T-helper 2 cell treated with Interferon-gamma antibody and Interleukin-4, amounts not matched to agents 100 ng/mL and 5 ng/mL, for 36 hours (primary cell): ENCODE results near the gene SBF2. TPM values are rescaled to one million over a fixed set of nuclear protein-coding genes. Genes with fewer than 3 reads are reported as not detected.
"Not testable (repeated sequence)": the region's sequence is repeated elsewhere in the genome, so short reads cannot be mapped to it uniquely, and the experiment has no call there.

ENCODE experiments used
- intact Hi-C: fragments of 100-400 bp; cut with micrococcal nuclease; formaldehyde crosslinking; loops from one replicate; pipeline ENCODE4 v1.15.1; 2023
- total RNA-seq: library from RNA; stranded (reverse); gene quantifications from 2 replicates; pipeline ENCODE4 v1.2.3, GENCODE V29; 2022

SBF2 gene
- total RNA-seq, 1 donor from 2014 or later = 1.8 TPM

GRCh38 chr11:10272132-10272531, 21.9 kb downstream of the SBF2 start:
- intact Hi-C loops = no loop called here

DNA sequence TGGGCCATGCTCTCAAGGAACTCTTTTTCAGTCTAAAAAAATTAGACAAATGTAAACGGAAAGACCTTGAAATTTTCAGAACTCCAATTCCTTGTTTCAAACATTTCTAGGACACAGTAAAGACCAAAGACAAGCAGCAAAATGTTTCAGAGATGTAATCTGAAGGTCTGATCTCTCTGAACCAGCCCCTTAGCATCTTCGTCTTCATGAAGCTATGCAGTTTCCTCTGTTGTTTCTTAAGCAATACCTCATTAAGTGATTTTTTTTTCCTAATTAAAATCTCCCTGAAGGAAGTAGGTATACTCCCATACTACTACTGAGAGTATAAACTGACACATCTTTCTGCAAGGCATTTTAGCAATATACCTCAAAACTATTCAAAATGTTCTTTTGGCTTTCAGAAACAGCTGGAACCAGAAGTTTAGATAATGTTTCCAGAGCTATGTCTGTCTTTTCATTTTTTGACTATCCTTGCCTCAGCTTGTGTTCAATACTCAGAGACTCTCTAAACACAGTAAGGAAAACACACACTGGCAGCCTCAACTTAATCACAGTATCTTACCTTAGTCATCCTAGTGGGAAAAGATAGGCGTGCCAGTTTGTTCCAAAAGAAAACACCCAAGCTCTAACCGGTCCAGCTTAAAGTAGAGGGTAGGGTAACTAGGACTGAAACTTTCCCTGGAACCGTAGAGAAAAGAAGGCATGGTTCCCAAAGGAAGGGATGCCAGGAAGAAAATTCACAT, 25.1 kb downstream of the SBF2 start:
- intact Hi-C loops = no loop called here

GRCh38 chr11:10267821-10268220, 26.2 kb downstream of the SBF2 start:
- intact Hi-C loops = no loop called here

DNA sequence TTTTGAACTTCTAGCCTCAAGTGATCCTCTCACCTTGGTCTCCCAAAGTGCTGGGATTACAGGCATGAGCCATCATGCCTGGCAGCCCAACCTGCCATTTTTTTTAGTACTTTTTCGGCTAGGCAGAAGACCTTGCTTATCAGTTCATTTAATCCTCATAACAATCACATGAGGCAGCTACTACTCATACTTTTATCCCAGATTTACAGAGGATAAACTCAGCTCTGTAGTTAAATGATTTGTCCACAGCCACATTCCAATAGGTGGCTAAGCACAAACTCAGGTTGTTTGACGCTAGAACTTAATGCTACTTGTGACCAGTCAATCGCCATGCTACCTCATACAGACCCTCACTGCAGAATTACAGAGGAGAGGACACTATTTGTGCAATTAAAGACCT, 28.1 kb downstream of the SBF2 start:
- intact Hi-C loops = no loop called here

GRCh38 chr11:10264716-10265115, 29.3 kb downstream of the SBF2 start:
- intact Hi-C loops = not testable (repeated sequence)

DNA sequence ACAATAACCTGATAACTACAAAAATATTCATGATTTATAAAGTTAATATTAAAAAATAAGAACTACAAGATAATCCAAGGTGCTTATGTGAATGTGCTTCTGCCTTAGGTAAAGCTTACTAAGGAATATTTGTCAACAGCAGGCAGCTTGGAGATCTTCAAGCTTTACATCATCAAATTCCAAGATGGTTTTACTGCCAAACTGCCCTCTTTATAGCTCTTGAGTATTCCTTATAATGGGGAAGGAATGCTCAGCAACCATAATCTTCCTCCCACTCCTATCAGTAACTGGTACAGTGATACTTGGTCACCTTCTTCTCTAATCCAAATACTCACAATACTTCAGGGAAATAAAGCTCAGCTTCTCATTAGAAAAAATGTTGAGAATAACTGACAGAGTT, 30.1 kb downstream of the SBF2 start:
- intact Hi-C loops = no loop called here

DNA sequence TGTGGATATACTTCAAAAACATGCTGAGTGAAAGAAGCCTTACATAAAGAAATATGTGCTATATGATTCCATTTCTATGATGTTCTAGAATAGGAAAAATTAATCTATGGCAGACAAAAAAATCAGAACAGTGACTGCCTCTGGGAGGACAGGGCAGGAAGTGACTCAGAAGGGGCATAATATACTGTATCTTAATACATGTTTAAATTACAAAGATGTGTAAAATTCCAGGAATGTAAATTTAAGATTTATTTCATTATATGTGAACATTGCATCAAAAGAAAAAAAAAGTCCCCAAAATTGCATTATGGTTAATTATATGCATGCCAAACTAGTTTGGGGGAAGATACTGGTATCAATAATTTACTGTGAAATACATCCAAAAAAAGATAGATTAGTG, 32.2 kb downstream of the SBF2 start:
- intact Hi-C loops = no loop called here

DNA sequence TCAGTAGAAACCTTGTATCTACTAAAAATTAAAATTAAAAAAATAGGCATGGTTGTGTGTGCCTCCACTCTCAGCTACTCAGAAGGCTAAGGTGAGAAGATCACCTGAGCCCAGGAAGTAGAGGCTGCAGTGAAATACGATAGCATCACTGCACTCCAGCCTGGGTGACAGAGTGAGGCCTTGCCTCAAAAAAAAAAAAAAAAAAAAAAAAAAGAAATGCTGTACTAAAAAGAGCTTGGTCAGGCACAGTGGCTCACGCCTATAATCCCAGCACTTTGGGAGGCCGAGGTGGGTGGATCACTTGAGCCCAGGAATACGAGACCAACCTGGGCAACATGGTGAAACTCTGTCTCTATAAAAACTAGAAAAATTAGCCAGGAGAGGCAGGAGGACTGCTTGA, 36.5 kb downstream of the SBF2 start:
- intact Hi-C loops = no loop called here

- intact Hi-C loops = no loop called here
Observed at GRCh38 chr11:10255388-10256125, 38.5 kb downstream of the SBF2 start.

DNA sequence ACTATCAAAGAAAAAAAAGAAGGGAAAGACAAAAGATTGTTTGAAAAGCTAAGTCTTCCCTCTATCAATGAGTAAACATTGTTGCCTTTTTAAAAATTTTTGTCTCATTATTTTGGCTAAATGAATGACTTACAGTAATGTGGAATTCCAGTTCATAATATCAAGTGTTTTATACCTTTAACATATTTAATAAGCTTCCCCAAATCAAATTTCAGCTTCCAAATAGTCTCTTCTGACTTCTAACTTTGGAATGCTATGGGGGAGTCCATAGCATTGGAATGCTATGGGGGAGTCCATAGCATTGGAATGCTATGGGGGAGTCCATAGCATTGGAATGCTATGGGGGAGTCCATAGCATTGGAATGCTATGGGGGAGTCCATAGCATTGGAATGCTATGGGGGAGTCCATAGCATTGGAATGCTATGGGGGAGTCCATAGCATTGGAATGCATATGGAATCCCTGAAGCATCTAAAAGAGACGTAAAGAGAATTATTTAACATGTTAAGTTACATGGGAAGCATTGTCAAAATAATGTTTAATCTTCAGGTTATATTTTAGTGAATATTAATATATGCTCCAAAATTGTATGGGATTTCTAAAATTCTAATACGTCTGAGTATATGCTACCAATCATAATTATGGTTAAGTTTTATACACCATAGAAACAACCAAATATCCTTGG, 44.4 kb downstream of the SBF2 start:
- intact Hi-C loops = not testable (repeated sequence)

GRCh38 chr11:10247011-10247410, 47.0 kb downstream of the SBF2 start:
- intact Hi-C loops = no loop called here

DNA sequence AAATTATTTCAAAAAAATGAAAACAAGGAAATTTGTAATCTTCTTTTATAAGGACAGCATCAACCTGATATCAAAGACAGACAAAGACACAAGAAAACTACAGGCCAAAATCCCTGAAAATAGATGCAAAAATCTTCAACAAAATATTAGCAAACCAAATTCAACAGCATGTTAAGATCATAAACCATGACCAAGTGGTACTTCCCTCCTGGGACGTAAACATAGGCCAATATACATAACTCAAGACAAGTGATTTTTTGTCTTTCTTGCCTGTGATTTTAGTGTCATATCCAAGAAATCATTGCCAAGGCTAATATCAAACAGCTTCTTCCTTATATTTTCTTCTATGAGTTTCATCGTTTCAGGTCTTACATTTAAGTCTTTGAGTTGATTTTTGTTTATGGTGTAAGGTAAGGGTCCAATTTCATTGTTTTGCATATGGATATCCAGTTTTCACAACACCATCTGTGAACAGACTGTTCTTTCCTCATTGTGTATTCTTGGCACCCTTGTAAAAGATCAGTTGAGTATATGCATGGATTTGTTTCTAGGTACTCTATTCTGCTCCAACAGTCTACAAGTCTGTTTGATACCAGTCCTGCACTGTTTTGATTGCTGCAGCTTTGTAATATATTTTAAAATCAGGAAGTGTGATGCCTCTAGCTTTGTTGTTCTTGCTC, 50.0 kb downstream of the SBF2 start:
- intact Hi-C loops = no loop called here

DNA sequence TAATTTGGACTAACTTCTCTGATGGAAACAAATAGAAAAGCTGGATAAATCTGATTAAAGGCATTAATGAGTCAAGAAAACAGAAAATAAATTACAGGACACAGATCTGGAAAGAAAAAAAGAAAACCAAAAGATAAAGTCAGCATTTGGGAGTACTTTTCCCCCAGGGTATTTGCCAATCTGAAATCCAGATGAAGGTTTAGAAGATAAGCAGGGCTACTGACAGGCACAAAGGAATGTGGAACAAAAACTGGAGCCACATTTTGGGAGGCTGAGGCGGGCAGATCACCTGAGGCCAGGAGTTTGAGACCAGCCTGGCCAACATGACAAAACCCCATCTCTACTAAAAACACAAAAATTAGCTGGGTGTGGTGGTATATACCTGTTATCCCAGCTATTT, 57.2 kb downstream of the SBF2 start:
- intact Hi-C loops = no loop called here

GRCh38 chr11:10233581-10233980, 60.4 kb downstream of the SBF2 start:
- intact Hi-C loops = no loop called here

- intact Hi-C loops = no loop called here
Observed at GRCh38 chr11:10232756-10233155, 61.3 kb downstream of the SBF2 start.

DNA sequence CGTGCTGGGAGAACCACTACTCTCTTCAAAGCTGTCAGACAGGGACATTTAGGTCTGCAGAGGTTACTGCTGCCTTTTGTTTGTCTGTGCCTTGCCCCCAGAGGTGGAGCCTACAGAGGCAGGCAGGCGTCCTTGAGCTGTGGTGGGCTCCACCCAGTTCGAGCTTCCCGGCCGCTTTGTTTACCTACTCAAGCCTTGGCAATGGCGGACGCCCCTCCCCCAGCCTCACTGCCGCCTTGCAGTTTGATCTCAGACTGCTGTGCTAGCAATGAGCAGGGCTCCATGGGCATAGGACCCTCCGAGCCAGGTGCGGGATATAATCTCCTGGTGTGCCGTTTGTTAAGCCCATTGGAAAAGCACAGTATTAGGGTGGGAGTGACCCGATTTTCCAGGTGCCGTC, 62.2 kb downstream of the SBF2 start:
- intact Hi-C loops = not testable (repeated sequence)

DNA sequence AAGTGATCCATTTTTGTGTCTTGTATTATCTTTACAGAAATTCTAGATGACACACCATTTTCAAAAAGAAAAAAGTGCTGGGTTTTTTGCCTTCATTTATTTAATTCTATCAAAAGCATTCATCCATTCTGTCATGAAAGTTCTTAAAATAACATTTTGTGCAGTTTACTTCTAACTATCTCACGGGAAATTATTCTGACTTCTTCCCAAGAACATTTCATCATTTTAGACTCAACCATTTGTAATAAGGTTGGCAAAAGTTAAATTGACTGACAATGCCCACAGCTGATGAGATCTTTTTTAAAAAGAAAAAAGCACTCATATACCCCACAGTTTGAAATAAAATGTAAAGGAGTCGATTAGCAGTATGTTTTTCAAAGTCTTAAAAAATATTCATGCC, 68.5 kb downstream of the SBF2 start:
- intact Hi-C loops = no loop called here

- intact Hi-C loops = no loop called here
Observed at GRCh38 chr11:10222399-10222798, 71.6 kb downstream of the SBF2 start.

- intact Hi-C loops = no loop called here
Observed at GRCh38 chr11:10221342-10221741, 72.7 kb downstream of the SBF2 start.

DNA sequence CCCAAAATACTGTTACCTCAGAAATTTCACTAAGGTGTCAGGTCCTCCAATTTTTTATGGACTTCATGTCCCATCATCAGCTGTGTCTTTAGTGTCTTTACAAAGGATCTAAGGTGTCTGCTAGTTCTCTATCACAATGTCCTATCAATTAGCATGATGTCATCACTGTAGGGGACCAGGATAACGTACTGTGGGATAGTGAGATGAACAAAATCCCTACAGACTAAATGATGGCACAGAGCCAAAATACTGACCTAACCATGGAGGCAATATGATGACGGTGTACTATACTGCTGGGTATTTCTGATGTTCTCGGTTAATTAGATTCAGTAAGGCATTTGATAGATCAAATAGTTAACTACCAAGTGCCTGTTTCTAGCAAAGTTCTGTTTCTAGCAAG, 82.5 kb downstream of the SBF2 start:
- intact Hi-C loops = no loop called here

DNA sequence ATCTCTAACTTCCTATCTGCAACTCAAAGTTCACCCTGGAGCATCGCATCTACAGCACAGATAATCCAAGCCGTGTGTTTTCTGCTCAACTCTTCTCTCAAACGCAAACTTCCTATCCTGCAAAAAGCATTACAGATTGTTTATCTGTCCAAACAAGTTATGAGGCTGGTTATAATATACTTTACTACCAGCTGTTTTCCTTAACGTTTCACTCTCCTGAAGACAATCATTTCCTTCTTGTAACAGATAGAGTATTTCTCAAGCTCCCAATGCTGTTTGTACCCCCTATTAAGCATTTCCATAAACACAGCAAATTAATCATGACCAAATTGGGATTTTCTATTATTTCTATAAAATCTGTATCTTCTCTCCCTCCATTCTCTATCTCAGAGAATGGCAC, 84.7 kb downstream of the SBF2 start:
- intact Hi-C loops = loop anchor here (10.0 kb wide), 1 partner anchor 455 kb away; no protein-coding TSS in a partner anchor

DNA sequence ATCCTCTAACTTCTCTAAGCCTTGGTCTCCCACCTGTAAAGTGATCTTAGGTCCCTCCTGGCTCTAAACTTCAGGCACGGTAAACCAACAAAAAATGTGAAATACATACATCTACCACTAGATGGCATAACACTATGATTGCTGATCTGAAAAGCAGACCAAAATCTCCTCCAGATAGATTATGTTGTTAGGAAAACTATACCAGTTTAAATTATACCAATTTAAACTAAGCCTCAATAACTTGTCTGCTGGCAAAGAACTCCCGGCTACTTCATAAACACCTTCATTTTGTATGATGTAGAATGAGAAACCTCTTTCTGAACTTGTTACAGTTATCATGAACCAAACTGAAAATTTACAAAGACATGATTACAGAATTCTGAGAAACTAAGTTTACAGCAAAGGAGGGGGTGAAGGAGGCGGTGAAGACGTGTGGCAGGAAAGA, 85.9 kb downstream of the SBF2 start:
- intact Hi-C loops = loop anchor here (1.0 to 10.0 kb wide), 3 partner anchors 100 to 453 kb away; no protein-coding TSS in a partner anchor
